Keratinocyte (primary cell): Measurements from ENCODE around the gene MDM4. TPM values are rescaled to one million over a fixed set of nuclear protein-coding genes. Genes with fewer than 3 reads are reported as not detected.

Source experiments
- DNase-seq: peaks from one replicate; pipeline ENCODE4 v3.0.0-alpha.2; 2011; ENCODE audit warnings: low read depth, missing footprints, low spot score
- FAIRE-seq: peaks from 2 replicates; lab custom pipeline; 2011; peaks lifted over from hg19 to GRCh38; lab: Jason Lieb, UNC
- H2AFZ ChIP-seq: 2 replicates; pipeline ENCODE4 v1.6.0; 2012; ENCODE audit warnings: low read length, control low read depth, inconsistent platforms; ENCODE audit not compliant: control insufficient read depth
- H3K27ac ChIP-seq: 2 replicates; pipeline ENCODE4 v1.5.1; 2011; ENCODE audit warnings: low read length; ENCODE audit not compliant: control insufficient read depth, insufficient read depth
- H3K27me3 ChIP-seq: 3 replicates; pipeline ENCODE4 v1.6.0; 2011; ENCODE audit warnings: low read length; ENCODE audit not compliant: control insufficient read depth, insufficient read depth; ENCODE audit errors: extremely low read depth
- H3K36me3 ChIP-seq, 2 experiments: 2 replicates in 1 of 2; 3 replicates in 1 of 2; pipeline ENCODE4 v1.5.1; 2011; ENCODE audit warnings: low read length in 2 of 2, mild to moderate bottlenecking in 1 of 2; ENCODE audit not compliant: control insufficient read depth in 2 of 2, insufficient read depth in 2 of 2; ENCODE audit errors: extremely low read depth in 1 of 2
- H3K4me1 ChIP-seq: 3 replicates; pipeline ENCODE4 v1.5.1; 2011; ENCODE audit warnings: low read length; ENCODE audit not compliant: control insufficient read depth, insufficient read depth; ENCODE audit errors: extremely low read depth
- H3K4me2 ChIP-seq: 3 replicates; pipeline ENCODE4 v1.6.0; 2011; ENCODE audit warnings: low read depth, low read length; ENCODE audit not compliant: control insufficient read depth, insufficient read depth; ENCODE audit errors: extremely low read depth
- H3K4me3 ChIP-seq, 3 experiments: fragments of 200-600 bp in 1 of 3; sonication (generic) in 1 of 3; 2 replicates in 2 of 3; 3 replicates in 1 of 3; pipeline ENCODE4 v1.5.1; 2011 to 2016; ENCODE audit warnings: low read length in 3 of 3, mild to moderate bottlenecking in 3 of 3, control low read depth in 2 of 3, inconsistent platforms in 1 of 3, low read depth in 1 of 3, mixed read lengths in 1 of 3, mixed run types in 1 of 3, moderate library complexity in 1 of 3; ENCODE audit not compliant: control insufficient read depth in 2 of 3, insufficient read depth in 2 of 3; ENCODE audit errors: extremely low read depth in 1 of 3
- H3K79me2 ChIP-seq: 2 replicates; pipeline ENCODE4 v1.6.0; 2012; ENCODE audit warnings: low read length; ENCODE audit not compliant: control insufficient read depth, insufficient read depth
- H3K9ac ChIP-seq: 3 replicates; pipeline ENCODE4 v1.6.0; 2011; ENCODE audit warnings: low read length; ENCODE audit not compliant: control insufficient read depth, insufficient read depth; ENCODE audit errors: extremely low read depth
- H3K9me1 ChIP-seq: 3 replicates; pipeline ENCODE4 v1.6.0; 2011; ENCODE audit warnings: low read length; ENCODE audit not compliant: control insufficient read depth, insufficient read depth; ENCODE audit errors: extremely low read depth
- H3K9me3 ChIP-seq: 2 replicates; pipeline ENCODE4 v1.5.1; 2012; ENCODE audit warnings: low read depth, low read length; ENCODE audit not compliant: control insufficient read depth
- H4K20me1 ChIP-seq: 3 replicates; pipeline ENCODE4 v1.6.0; 2011; ENCODE audit warnings: low read length; ENCODE audit not compliant: control insufficient read depth, insufficient read depth; ENCODE audit errors: extremely low read depth
- EZH2 ChIP-seq: IDR thresholded peaks from one replicate; pipeline ENCODE4 v1.6.1; 2012; ENCODE audit warnings: inconsistent platforms, mild to moderate bottlenecking, low read length, moderate library complexity
- dilution Hi-C: fragments of 300-500 bp; cut with MboI; formaldehyde crosslinking; loops from one replicate; pipeline ENCODE4 v1.7.0; 2020; ENCODE audit warnings: low sequenced_read_pairs; ENCODE audit not compliant: extremely low pct_ligation_motif_present
- polyA plus RNA-seq, 5 experiments: library from polyadenylated mRNA; depleted of rRNA in 3 of 5; stranded (reverse) in 3 of 5; stranded (forward) in 1 of 5; unstranded in 1 of 5; fragments of >200 nt; gene quantifications; 1 replicate in 1 of 5; 2 replicates in 3 of 5; 3 replicates in 1 of 5; pipeline versions ENCODE4 v1.2.1 to v1.2.3, GENCODE V29; 2011 to 2012; ENCODE audit warnings: missing spikeins in 2 of 5, low read depth in 1 of 5, low replicate concordance in 1 of 5
- TF ChIP-seq, protein P1 (sequence below), 3 experiments: IDR thresholded peaks in 1 of 3; conservative IDR thresholded peaks in 1 of 3; optimal IDR thresholded peaks in 1 of 3; 2 replicates in 2 of 3; 3 replicates in 1 of 3; pipeline versions ENCODE3 to v1.5.1; 2011; ENCODE audit warnings: low read length in 3 of 3, mild to moderate bottlenecking in 3 of 3, moderate library complexity in 2 of 3, control low read depth in 1 of 3, inconsistent platforms in 1 of 3; ENCODE audit not compliant: insufficient read depth in 2 of 3; ENCODE audit errors: extremely low read depth in 1 of 3

Gene MDM4
- polyA plus RNA-seq, 1 donor (not counting 4 experiments of a cell fraction or from before 2014, with no cell fraction given): 17.8 TPM

DNA sequence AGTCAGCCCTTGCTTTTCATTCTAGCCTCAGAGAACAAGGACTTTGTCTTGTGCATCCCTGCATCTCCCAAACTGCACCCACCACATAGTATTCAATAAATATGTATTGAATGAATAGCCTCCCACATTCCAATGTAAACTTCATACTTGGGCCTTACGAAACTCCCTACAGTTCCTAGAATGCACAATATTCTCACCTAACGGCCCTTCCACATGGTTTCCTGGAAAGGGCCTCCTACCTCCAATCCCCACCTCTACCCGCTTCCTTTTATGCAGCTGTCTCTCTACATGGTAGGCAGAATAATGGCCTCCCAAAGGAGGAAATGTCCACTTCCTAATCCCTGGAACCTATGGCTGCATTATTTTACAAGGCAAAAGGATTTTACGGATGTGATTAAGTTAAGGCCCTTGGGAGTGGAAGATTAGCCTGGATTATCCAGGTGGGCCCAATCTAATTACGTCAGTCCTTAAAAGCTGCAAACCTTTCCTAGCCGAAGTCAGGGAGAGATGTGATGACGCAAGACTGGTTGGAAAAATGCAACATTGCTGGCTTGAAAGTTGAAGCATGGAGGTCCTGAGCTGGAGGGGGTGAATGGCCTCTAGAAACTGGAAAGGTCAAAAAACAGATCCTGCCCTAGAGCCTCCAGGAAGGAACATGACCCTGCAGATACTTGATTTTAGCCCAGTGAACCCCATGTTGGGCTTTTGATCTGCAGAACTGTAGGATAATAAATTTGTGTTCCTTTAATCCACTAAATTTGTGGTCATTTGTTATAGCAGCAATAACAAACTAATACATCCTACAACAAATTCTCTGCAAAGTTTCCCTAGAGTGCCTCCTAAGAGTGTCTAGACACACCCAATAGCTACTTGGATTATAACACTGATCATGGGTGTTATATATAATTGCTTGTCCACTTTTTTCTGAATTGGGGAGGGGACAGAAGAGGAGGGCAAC, 16.4 kb upstream of the MDM4 start:
- no peak for FAIRE-seq
- dilution Hi-C loops: no loop called here
- H3K27me3 ChIP-seq: no peaks in the 10 kb centered on the region
- H2AFZ ChIP-seq: no peak overlapping the region
- H3K9ac ChIP-seq: no peak overlapping the region
- no peaks in the 10 kb centered on the region for H3K79me2 ChIP-seq
- DNase-seq: no peak
- H3K4me3 ChIP-seq: no peak overlapping the region
- H3K9me3 ChIP-seq: no peaks in the 10 kb centered on the region
- no peaks in the 10 kb centered on the region for H3K9me1 ChIP-seq
- no peaks in the 10 kb centered on the region for H4K20me1 ChIP-seq
- no peak for TF ChIP-seq EZH2
- TF ChIP-seq, protein P1, sequence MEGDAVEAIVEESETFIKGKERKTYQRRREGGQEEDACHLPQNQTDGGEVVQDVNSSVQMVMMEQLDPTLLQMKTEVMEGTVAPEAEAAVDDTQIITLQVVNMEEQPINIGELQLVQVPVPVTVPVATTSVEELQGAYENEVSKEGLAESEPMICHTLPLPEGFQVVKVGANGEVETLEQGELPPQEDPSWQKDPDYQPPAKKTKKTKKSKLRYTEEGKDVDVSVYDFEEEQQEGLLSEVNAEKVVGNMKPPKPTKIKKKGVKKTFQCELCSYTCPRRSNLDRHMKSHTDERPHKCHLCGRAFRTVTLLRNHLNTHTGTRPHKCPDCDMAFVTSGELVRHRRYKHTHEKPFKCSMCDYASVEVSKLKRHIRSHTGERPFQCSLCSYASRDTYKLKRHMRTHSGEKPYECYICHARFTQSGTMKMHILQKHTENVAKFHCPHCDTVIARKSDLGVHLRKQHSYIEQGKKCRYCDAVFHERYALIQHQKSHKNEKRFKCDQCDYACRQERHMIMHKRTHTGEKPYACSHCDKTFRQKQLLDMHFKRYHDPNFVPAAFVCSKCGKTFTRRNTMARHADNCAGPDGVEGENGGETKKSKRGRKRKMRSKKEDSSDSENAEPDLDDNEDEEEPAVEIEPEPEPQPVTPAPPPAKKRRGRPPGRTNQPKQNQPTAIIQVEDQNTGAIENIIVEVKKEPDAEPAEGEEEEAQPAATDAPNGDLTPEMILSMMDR (optimal IDR thresholded peaks at IDR 0.05 in 1 of 3, IDR thresholded peaks at IDR 0.05 in 1 of 3, conservative IDR thresholded peaks at IDR 0.05 in 1 of 3; ENCODE audit: extremely low read depth in 1 of 3, insufficient read depth in 2 of 3, low read length in 3 of 3): no peak
- H3K4me1 ChIP-seq: peaks cover 3% of the 10 kb centered on the region
- H3K4me2 ChIP-seq: no peak overlapping the region
- no peak overlapping the region for H3K27ac ChIP-seq
- H3K36me3 ChIP-seq: no peaks in the 10 kb centered on the region

DNA sequence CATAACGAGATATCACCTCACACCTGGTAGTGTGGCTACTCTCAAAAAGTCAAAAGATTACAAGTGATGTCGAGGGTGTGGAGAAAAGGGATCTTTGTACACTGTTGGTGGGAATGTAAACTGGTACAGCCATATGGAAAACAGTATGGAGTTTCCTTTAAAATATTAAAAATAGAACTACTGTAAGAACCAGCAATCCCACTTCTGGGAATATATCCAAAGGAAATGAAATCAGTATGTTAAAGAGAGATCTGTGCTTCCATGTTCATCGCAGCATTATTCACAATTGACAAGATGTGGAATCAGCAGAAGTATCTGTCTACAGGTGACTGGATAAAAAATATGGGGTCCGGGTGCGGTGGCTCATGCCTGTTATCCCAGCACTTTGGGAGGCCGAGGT, 14.0 kb upstream of the MDM4 start:
- no peaks in the 10 kb centered on the region for H3K4me1 ChIP-seq
- no peak for FAIRE-seq
- H3K79me2 ChIP-seq: no peaks in the 10 kb centered on the region
- dilution Hi-C loops: no loop called here
- no peak overlapping the region for H3K9ac ChIP-seq
- no peaks in the 10 kb centered on the region for H3K9me3 ChIP-seq
- no peaks in the 10 kb centered on the region for H3K36me3 ChIP-seq
- H2AFZ ChIP-seq: no peak overlapping the region
- no peak overlapping the region for H3K4me3 ChIP-seq
- H3K4me2 ChIP-seq: no peak overlapping the region
- H3K9me1 ChIP-seq: no peaks in the 10 kb centered on the region
- H3K27me3 ChIP-seq: no peaks in the 10 kb centered on the region
- TF ChIP-seq, protein P1 (optimal IDR thresholded peaks at IDR 0.05 in 1 of 3, IDR thresholded peaks at IDR 0.05 in 1 of 3, conservative IDR thresholded peaks at IDR 0.05 in 1 of 3; ENCODE audit: extremely low read depth in 1 of 3, insufficient read depth in 2 of 3, low read length in 3 of 3): no peak
- TF ChIP-seq EZH2: no peak
- no peak for DNase-seq
- no peaks in the 10 kb centered on the region for H4K20me1 ChIP-seq
- no peak overlapping the region for H3K27ac ChIP-seq
